Heart right ventricle (tissue), 16 donors: Measurements from ENCODE around the gene COL13A1. TPM values are rescaled to one million over a fixed set of nuclear protein-coding genes. Genes with fewer than 3 reads are reported as not detected.
A peak's percentile ranks its signal among the peaks of the same experiment; 100 is the strongest.

ENCODE experiments used
- ATAC-seq, 8 donors: fragments of 200-7000 bp; cut with Tn5 transposase; one replicate each; pipeline ENCODE4 v1.9.1; 2020; ENCODE audit warnings: mild to moderate bottlenecking in 8 of 8, moderate library complexity in 8 of 8, moderate number of reproducible peaks in 1 of 8
- DNase-seq, 2 donors: peaks; one replicate each; pipeline ENCODE4 v3.0.0-alpha.2; 2020
- H3K27ac ChIP-seq, 10 donors: fragments of 200-600 bp; sonication (generic) in 2 of 10; one replicate each; pipeline versions ENCODE4 v1.5.0 to v1.8.0; 2020 to 2022; ENCODE audit warnings: mild to moderate bottlenecking in 3 of 10
- H3K27me3 ChIP-seq, 7 donors: fragments of 200-600 bp; one replicate each; pipeline ENCODE4 v1.8.0; 2021 to 2022; ENCODE audit warnings: mild to moderate bottlenecking in 2 of 7
- H3K36me3 ChIP-seq, 9 donors: fragments of 200-600 bp; sonication (generic) in 1 of 9; one replicate each; pipeline versions ENCODE4 v1.5.0 to v1.8.0; 2020 to 2022; ENCODE audit warnings: mild to moderate bottlenecking in 2 of 9
- H3K4me1 ChIP-seq, 9 donors: fragments of 200-600 bp; sonication (generic) in 1 of 9; one replicate each; pipeline versions ENCODE4 v1.5.0 to v1.8.0; 2020 to 2022; ENCODE audit warnings: mild to moderate bottlenecking in 4 of 9
- H3K4me3 ChIP-seq, 10 donors: fragments of 200-600 bp; sonication (generic) in 2 of 10; one replicate each; pipeline versions ENCODE4 v1.5.0 to v1.8.0; 2020 to 2022; ENCODE audit warnings: mild to moderate bottlenecking in 7 of 10, moderate library complexity in 2 of 10
- H3K9me3 ChIP-seq, 11 donors: fragments of 200-600 bp in 10 of 11; sonication (generic) in 2 of 11; one replicate each; pipeline versions ENCODE4 v1.5.0 to v1.8.0; 2013 to 2022; ENCODE audit warnings: mild to moderate bottlenecking in 2 of 11, control low read depth in 1 of 11, moderate library complexity in 1 of 11
- CTCF ChIP-seq, 9 donors: fragments of 200-600 bp; sonication (generic) in 2 of 9; IDR thresholded peaks; one replicate each; pipeline versions ENCODE4 v1.5.0 to v1.8.0; 2021 to 2022; ENCODE audit warnings: antibody characterized with exemption in 9 of 9, mild to moderate bottlenecking in 5 of 9, moderate library complexity in 1 of 9
- WGBS, 2 donors: extraction: QIAGEN DNeasy Blood & Tissue Kit; methylation state at CpG; one replicate each; pipeline ENCODE4 v1.1.7; 2013; ENCODE audit warnings: inconsistent platforms in 1 of 2; 5-methylcytosine and 5-hydroxymethylcytosine counted together
- intact Hi-C, 10 donors: fragments of 100-400 bp; cut with DNase I; formaldehyde crosslinking; loops; one replicate each; pipeline versions ENCODE4 v1.11.1 to v1.14.2; 2022
- polyA plus RNA-seq, 2 donors: library from polyadenylated mRNA; stranded (reverse); fragments of 200-250 nt; gene quantifications; one replicate each; pipeline ENCODE4 v1.2.3, GENCODE V29; 2013
- total RNA-seq, 10 donors: library from RNA; stranded (reverse); fragmentation: NEBNext Ultra II Directional in 3 of 10; extraction: Animal tissue kit (Norgen Biotek cat#: 25700) in 3 of 10; gene quantifications; one replicate each; pipeline versions ENCODE4 v1.2.1 to v1.2.4, GENCODE V29; 2021 to 2023
- donor health status: Arrhythmogenic right ventricular cardiomyopathy.
- donor health status: ischemic (EF 13 %, LVEDD 7.1; RV severe dilation, severe dysfunction).
- donor health status: healthy with polysubstance abuse.
- donor health status: DM: no; HTN: yes; CAD: no.
- donor health status: DM: no; HTN: no; CAD: no.
- donor health status: ischemic (EF 25% LVEDD 6.9; RV normal size, moderate dysfunction).
- donor health status: ischemic (EF 25% LVEDD 5.7; RV mildly dilated, moderate dysfunction).
- donor health status: healthy.
- donor health status: DM: yes; HTN: yes; CAD: no.
- donor health status: Ischemic cardiomyopathy.
- donor health status: ischemic (EF 35%, LVEDD 5.7; RV mildly dilated, moderate dysfunction).
- donor health status: nonischemic (EF 11% LVEDD 7.7; RV severe dilation, severe dysfunction).
- donor health status: DM: yes; HTN: yes; CAD: no.
- donor health status: PGD.
- donor health status: ischemic (EF 29% LVEDD 5.4; RV normal size, mild dysfunction).
- donor health status: nonischemic (EF 23%, LVEDD 6.1; RV moderate dilation, normal function).

COL13A1 gene
- total and polyA plus RNA-seq, 12 donors = 0.70 to 6.8 (median 2.7) TPM

GRCh38 chr10:69939481-69939880, 137.8 kb downstream of the COL13A1 start:
- peaks cover 0 to 6% (median 0%) of the 10 kb centered on the region in 11 donors for H3K9me3 ChIP-seq
- peaks cover 0 to 21% (median 3%) of the 10 kb centered on the region in 9 donors for H3K4me1 ChIP-seq
- DNase-seq = no peak
- no peak overlapping the region for H3K4me3 ChIP-seq
- no peak overlapping the region for H3K27ac ChIP-seq
- peaks cover 0 to 5% (median 0%) of the 10 kb centered on the region in 9 donors for H3K36me3 ChIP-seq
- TF ChIP-seq CTCF (IDR thresholded peaks at IDR 0.05) = no peak
- WGBS, 2 donors = 75 to 77% methylated on average over 4 of the region's 4 CpGs
- H3K27me3 ChIP-seq = no peaks in the 10 kb centered on the region
- no peak for ATAC-seq
- intact Hi-C loops = loop anchor here in 1 of 10 donors (1.0 kb wide), 1 partner anchor 22 kb away; no protein-coding TSS in a partner anchor

GRCh38 chr10:69941730-69942129, 140.0 kb downstream of the COL13A1 start:
- peaks cover 0 to 6% (median 0%) of the 10 kb centered on the region in 11 donors for H3K9me3 ChIP-seq
- ATAC-seq (no peak), DNase-seq (no peak)
- 94 to 95% methylated on average over 11 of the region's 11 CpGs for WGBS, 2 donors
- no peak overlapping the region for H3K4me3 ChIP-seq
- intact Hi-C loops = no loop called here
- H3K4me1 ChIP-seq = peaks cover 0 to 21% (median 3%) of the 10 kb centered on the region in 9 donors
- no peak for TF ChIP-seq CTCF (IDR thresholded peaks at IDR 0.05)
- peaks cover 0 to 5% (median 0%) of the 10 kb centered on the region in 9 donors for H3K36me3 ChIP-seq
- no peaks in the 10 kb centered on the region for H3K27me3 ChIP-seq
- no peak overlapping the region for H3K27ac ChIP-seq

- H3K4me3 ChIP-seq = no peak overlapping the region
- H3K36me3 ChIP-seq = peaks cover 0 to 5% (median 0%) of the 10 kb centered on the region in 9 donors
- intact Hi-C loops = no loop called here
- H3K27me3 ChIP-seq = no peaks in the 10 kb centered on the region
- no peak for TF ChIP-seq CTCF (IDR thresholded peaks at IDR 0.05)
- WGBS, 2 donors = 95 to 96% methylated on average over 19 of the region's 19 CpGs
- no peak overlapping the region for H3K27ac ChIP-seq
- H3K9me3 ChIP-seq = peaks cover 0 to 6% (median 0%) of the 10 kb centered on the region in 11 donors
- no peak for ATAC-seq
- H3K4me1 ChIP-seq = peaks cover 0 to 17% (median 3%) of the 10 kb centered on the region in 9 donors
- no peak for DNase-seq
Measured at GRCh38 chr10:69943292-69943820, 141.7 kb downstream of the COL13A1 start.

GRCh38 chr10:69944761-69945160, 143.1 kb downstream of the COL13A1 start:
- Histone ChIP-seq H3K9me3 (peaks cover 0 to 6% (median 0%) of the 10 kb centered on the region in 11 donors), H3K27ac (no peak overlapping the region), H3K4me3 (no peak overlapping the region), H3K27me3 (no peaks in the 10 kb centered on the region), H3K36me3 (peaks cover 0 to 5% (median 0%) of the 10 kb centered on the region in 9 donors), H3K4me1 (peaks cover 0 to 7% (median 0%) of the 10 kb centered on the region in 9 donors)
- ATAC-seq (peak in 2 of 8 donors; percentile 20 to 22), DNase-seq (no peak)
- 50 to 65% methylated on average over 10 of the region's 10 CpGs for WGBS, 2 donors
- intact Hi-C loops = no loop called here
- TF ChIP-seq CTCF (IDR thresholded peaks at IDR 0.05) = no peak
